NCI-H2227 treated with DMSO at 0.1 percent for 48 hours (cell line): ENCODE measurements around the gene ZC2HC1C.
"Not testable (repeated sequence)": the region's sequence is repeated elsewhere in the genome, so short reads cannot be mapped to it uniquely, and the experiment has no call there.

Experiments
- DNase-seq: peaks from one replicate; lab custom pipeline; 2025; lab: John Stamatoyannopoulos, UW

ZC2HC1C gene

DNA sequence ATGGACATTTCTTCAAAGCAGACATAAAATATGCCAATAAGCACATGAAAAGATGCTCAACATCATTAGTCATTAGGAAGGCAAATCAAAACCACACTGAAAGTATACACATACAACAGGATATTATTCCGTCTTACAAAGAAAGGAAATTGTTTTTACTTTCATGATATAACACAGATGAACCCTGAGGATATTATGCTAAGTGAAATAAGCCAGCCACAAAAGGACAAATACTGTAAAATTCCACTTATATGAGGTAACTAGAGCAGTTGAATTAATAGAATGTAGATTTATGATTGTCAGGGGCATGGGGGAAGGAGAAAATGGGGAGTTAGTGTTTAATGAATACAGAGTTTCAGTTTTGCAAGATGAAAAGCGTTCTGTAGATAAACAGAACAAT, 9.8 kb upstream of the ZC2HC1C start:
- no peak for DNase-seq

DNA sequence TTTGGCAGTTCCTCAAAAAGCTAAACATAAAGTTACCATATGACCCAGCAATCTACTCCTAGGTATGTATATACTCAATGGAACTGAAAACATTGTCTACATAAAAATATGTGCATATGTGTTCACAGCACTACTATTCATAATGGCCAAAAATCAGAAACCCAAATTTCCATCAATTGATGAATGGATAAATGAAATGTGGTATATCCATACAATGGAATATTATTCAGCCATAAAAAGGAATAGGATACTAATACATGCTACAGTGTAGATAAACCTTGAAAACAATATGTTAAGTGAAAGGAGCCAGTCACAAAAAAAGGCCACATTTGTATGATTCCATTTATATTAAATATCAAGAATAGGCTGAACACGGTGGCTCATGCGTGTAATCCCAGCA, 9.0 kb upstream of the ZC2HC1C start:
- no peak for DNase-seq

DNA sequence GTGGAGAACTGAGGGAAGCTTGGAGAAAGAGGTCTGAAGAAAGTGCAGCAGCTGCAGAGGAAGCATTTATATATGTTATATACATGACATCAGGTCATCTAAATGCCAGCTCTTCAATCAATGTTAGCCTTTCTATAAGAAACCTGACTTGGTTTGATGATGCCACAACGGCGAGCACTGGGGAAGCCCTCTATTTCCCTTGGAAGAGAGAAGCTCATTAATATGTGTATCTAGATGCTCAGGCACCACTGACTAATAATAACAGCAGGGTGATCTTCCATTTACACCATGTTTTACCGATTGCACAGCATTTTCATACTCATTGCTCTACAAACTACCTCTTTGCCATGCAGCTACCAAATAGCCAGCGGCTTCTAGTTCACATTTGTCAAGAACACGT, 6.4 kb upstream of the ZC2HC1C start:
- no peak for DNase-seq

DNA sequence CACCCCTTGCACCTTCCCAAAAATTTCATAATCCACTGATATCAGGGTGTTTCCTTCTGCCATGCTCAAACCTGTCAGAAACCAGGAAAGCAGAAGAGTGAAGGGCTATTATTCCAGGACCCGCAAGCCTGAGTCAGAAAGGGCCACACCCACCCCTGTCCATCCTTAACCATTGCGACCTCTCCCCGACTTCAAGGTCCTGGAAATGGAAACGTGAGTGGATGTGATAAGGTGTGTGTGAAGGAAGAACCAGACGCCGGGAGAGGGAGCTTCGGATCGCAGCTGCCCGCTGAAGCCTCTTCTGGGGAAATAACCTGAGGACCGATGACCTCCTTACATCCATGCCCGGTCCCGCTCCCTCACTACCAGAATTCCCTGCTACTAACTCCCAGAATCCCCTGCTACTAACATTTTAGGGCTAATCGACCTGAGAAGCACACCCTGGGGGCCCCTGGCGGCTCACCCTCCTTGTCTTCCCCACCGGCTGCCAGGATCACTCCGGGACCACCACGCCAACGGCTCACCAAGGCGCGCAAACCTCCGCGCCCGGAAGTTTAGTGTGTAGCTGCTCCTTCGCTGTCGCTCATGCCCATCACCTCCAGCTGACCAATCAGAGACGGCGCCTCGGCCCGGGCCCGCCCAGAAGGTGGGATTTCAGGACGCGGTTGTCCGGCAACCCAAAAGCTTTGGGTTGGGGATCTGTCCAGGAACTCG, 5.8 kb upstream of the ZC2HC1C start, which contains the start of gene ACYP1:
Gene ACYP1 (minus strand): TSS at position 534 of the 714 bp plus-strand sequence. CDS start 471 bp downstream, at position 63.
- peak; percentile 93 for DNase-seq

DNA sequence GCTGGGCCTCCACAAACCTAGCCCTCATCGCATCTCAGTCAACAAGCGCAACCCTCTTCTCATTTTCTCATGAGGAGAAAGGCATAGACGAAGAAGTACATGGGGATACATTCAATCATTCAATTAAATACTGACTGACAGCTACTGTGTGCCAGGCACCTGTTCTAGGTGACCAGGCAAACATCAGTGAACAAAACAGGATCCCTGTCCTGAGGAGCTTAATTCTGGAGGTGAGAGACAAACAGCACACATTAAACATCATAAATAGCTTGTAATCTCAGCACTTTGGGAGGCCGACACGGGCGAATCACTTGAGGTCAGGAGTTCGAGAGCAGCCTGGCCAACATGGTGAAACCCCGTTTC, 5.3 kb upstream of the ZC2HC1C start:
- DNase-seq = no peak

DNA sequence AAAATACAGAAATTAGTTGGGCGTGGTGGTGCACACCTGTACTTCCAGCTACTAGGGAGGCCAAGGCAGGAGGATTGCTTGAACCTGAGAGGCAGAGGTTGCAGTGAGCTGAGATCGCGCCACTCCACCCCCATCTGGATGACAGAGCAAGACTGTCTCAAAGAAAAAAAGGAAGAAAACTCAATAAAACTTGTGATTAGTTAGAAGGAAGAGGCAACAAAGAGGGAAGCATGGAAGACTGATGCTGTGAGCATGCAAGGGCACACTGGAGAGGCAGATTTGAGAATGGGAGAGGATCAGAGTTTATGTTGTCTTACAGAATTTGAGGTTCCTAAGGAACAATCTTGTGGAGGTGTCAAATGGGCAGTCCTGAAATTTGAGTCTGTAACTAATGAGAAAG, 2.8 kb upstream of the ZC2HC1C start:
- DNase-seq = no peak

DNA sequence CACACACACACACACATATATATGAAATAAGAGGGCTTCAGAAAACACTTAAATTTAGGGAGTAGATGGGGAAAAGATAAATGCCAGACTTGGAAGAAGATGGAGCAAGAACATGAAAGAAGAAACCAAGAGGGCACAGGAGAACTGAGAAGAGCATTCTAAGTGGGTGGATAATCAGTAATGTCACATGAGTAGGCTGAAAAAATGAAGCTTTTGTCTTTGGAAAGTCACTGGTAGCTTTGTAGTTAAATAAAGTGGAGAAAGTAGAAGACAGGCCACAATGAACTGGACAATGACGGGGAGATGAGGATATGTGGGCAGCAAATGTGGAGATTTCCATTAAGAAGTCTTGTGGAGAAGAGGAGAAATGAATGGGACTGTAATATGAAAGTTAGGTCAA, 2.2 kb upstream of the ZC2HC1C start:
- no peak for DNase-seq

DNA sequence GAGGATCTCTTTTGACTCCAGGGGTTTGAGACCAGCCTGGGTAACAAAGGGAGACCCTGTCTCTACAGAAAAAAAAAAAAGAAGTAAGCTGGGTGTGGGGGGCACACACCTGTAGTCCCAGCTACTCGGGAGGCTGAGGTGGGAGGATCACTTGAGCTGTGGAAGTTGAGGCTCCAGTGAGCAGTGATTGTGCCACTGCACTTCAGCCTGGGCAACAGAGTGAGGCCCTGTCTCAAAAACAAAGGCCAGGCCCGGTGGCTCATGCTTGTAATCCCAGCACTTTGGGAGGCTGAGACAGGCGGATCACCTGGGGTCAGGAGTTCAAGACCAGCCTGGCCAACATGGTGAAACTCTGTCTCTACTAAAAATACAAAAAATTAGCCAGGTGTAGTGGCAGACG, 1.7 kb upstream of the ZC2HC1C start:
- DNase-seq = not testable (repeated sequence)

DNA sequence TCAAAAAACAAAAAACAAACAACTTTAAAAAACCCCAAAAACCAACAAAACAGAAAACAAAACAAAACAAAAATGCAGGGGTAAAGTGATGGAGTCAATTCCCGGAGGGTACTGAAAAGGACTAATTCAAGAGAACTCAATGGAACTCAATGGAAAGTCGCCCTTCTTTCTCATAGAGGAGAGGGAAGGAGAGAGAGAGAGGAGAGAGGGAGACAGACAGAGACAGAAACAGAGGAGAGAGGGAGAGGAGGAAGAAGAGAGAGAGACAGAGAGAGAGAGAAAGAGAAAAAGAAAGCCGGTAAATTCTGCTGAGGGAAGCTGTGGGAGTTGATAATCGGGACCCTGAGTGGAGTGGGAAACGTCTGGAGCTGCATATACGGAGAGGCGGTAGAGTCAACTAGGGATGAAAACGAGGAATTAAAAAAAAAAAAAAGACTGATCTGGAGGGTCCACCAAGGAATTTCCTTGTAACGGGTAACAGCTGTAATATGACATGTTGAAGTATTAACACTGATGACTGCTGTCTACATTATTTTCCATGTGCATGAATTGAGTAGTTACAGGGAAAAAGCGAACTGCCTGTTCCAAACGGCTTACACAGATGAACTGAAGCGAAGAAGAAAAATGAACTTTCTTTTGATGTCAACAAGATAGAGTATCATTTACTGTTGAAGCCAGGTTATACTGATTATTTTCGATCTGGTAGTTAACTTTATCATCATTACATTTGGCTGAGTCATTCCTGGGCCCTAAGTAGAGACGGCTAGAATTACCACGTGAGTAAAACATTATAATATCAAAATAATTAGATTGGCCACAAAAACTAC, 934 bp upstream of the ZC2HC1C start:
- peak; percentile 32 for DNase-seq

DNA sequence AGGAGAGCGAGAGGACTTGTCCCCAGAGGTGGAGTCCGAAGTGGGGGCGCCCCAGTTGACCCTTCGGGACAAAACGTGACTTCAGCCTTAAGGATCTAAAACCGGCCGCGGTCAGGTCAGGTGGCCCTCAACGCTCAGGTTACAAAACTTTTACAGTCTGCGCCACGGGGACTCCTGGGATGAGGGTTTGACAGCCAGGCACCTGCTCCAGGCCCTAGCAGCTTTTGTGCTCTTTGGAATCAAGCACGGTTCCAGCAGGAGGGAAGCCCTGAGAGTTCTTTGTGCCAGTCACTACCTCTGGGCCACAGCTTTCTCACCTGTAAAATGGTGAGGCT, 337 bp downstream of the ZC2HC1C start:
- DNase-seq = no peak

DNA sequence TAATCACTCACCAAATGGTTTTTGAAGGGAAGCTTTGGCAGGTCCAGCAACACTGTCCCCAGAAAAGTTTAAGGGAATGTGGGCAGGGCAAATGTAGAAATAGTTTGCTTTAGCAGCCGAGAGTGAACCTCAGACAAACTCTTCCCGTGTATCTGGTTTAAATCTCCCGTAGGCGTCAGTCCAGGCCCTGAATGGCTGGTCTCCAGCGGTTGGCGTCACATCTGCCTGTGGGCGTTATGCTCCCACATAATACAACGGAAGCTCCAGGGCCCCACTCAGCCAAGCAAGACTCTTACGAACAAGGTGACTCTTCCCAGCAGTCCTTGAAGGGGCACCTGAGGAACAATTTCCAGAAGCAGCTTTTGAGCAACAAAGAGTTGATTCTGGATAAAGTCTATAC, 942 bp downstream of the ZC2HC1C start:
- DNase-seq = no peak

DNA sequence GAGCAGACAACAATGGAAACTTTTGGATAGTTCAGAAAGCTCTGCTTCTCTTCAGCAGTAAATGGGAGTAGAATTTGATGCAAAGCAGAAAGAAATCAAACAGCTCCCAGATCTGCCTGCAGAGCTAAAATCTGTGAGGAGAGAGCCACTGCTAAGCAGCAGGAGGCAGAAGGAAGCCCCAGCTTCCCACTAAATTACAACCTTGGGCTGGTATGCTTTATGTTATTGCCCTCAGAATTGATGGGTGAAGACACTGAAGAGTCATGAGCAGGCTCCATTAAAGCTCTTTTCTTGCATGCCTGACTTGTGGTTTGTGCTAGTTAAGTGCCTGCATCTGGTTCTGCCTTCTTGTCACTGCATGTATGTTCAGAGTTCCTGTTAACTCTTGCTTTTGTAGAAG, 8.4 kb downstream of the ZC2HC1C start:
- DNase-seq = peak; percentile 87

DNA sequence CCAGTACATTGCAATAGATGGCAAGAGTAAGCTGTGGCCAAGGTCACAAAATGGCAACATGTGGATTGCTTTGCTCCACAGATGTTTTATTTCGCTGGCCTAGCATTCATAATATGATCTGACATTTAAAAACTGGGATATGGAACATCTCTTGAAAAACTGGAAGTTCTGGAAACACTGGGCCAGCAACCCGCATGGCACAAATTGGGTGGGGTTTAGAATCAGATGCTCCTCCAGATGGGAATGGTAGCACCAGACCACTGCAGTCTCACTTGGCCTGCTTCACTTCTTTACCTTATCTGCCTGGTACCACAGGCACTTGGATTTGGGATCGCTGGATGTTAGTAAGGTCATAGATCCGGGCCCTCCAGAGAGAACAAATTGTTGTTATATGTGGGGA, 10.1 kb downstream of the ZC2HC1C start:
- no peak for DNase-seq

DNA sequence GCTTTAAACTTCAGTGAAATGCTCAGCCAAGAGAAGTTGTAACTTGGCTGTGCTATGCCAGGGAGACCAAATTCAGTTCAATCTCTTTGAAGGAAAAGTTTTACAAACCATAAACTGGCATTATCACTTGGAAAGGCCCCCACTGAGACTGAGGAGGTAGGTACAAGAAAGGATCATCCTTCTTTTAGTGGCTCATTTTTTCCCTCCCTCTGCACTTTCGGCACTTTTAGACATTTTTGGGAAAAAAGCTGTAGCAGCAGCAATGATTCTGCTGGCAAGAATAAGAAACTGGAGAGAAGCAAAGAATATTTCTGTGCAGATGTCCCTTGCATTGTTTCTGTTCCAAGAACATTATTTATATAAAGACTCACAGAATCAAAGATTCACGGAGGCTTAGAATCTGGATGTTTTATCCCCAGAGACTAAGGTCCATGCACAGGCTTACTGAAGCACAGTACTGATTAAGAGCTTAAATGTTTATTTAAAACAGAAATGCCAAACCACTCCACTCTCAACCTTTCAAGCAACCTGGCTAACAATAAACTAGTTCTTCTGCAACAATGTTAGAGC, 12.3 kb downstream of the ZC2HC1C start:
- no peak for DNase-seq

DNA sequence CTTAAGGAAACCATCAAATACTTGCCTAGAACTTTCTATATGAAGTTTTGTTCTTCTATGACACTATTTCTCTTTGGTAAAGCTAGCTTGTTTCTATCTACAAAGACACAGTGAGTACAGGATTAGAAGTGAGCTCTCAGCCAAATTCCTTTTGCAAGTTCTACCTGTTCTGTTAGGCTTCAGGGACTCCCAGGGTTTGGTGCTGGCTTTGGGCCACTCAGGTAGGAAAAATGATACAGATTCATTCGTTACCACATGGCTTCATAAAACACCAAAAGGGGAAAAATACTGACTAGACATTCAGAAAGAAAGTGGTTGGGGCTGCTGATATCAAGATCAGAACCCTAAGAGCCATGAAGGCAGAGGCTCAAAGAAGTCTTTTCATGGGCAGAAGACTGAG, 13.8 kb downstream of the ZC2HC1C start:
- no peak for DNase-seq

DNA sequence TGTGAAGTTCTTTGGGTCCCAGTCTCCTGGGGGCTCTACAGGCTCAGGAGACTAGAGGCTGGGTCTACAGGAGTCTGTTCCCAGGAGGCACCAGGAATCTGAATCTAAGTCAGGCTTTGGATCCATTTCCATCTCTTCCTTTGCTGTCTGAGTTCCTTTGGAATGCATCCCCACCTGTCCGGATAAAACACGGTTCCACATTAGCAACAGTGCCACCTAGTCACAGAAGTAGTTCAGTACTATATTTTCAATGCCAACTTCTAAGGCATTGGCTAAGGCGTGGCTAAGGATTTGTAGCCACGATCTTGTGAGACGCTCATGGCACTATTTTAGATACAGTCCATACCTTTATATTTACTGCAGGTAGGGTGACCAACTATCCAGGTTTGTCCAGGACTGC, 15.1 kb downstream of the ZC2HC1C start:
- no peak for DNase-seq

DNA sequence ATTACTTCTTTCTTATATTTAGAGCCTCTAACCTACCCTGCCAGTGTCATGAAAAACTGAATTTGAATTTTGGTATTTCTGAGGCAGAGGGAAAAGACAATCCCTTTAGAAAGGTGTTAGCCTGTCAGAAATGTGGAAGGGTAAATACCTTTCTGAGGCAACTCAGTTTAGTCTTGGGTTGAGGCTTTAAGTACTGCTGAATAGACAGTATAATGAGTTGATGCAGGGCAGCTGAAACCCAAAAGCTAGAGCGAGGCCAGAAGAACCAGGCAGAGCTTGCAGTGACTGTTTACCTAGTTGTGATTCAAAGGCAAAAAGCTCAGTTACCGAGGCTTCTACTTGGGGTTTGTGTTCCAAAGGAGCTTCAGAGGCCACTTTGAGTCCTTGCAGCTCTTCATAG, 18.7 kb downstream of the ZC2HC1C start:
- DNase-seq = no peak

DNA sequence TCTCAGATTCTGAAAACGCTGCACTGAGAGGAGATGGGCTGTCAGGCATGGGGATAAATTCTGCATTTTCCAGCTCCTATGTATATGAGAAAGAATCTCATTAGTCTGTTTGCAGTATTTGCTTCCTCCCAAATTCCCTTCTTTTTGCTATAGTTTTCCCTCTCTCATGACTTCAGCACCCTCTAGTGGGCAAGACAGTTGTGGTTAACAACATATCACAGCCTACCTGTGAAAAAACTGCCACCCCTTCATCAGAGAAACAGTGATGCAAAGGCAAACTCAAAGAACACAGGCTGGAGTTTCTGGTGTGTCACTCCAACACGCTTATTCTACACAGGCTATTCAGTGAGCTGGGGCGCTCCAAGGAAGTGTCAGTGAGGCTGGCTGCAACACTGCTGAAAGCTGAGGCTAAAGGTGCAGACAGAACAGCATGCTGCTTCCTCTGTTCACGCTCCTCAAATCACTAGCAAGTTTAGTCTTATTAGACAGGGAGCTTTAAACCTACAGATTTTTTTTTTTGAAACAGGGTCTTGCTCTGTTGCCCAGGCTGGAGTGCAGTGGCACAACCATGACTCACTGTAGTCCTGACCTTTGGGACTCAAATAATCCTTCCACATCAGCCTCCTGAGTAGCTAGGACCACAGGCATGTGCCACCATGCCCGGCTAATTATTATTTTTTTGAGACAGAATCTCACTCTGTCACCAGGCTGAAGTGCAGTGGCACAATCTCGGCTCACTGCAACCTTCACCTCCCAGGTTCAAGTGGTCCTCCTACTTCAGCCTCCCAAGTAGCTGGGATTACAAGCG, 19.3 kb downstream of the ZC2HC1C start:
- DNase-seq = peak; percentile 25

DNA sequence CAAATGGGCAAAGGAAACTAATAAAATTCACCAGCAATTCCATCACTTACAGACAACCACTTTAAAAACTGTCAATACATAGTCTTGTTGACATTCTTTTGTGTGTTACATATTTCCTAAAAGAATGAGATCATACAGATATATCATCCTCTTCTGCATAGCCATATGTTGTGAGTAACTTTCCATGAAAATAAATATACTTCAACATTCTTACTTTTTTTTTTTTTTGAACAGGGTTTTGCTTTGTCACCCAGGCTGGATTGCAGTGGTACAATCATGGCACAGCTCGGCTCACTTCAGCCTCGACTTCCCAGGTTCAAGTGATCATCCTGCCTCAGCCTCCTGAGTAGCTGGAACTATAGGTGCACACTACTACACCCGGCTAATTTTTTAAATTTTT, 20.9 kb downstream of the ZC2HC1C start:
- no peak for DNase-seq

DNA sequence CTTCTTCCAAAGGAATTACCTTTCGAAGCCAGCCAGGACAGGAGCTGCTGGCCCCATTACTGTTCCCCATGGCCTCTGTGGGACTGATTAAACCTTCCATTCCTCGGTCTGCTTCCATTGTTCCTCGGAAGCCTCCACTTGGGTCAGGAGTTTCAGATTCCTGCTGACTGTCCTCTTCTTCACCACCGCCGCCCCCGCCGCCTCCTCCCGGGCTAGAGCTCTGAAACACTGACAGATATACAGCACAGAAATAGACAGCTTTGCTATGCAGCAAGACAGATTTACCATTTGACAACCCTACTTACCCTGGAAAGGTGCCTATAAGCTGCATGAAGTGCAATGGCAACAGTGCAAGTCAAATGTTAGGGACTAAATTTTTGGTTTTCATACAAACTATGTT, 21.8 kb downstream of the ZC2HC1C start:
- no peak for DNase-seq

DNA sequence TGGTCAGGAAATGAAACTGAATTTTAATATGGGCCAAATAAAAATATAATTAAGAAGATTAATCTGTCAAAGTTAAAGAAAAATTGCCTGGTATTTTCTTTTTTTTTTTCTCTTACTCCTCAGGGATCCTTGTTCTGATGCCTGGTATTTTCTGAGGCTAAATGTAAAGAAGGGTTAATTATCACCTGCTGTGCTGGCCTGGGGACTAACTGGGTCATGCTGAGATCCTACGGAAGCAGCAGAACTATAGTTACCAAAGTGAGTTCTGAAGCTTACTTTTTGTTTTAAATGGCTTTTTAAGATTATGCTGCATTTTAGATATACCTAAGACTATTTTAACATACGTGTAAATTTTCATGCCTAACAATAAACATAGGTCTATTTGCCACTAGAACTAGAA, 23.3 kb downstream of the ZC2HC1C start:
- no peak for DNase-seq

DNA sequence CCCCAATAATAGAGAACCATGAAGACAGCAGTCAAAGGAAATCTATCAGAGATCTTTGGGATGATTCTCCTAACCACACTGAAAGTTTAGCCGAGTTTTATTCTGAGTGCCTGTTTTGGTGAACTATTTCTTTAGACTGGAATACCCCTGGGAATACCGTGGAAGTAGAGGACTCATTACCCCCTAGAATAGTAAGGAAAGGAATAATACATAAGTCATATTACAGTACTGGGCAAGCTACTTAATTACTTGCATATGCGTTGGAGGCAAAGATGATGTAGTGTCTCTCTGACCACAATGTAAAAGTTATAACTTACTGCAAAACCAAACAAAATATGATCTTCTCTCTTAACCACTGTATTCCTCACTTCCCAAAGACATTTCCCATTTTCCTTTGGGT, 25.5 kb downstream of the ZC2HC1C start:
- no peak for DNase-seq

DNA sequence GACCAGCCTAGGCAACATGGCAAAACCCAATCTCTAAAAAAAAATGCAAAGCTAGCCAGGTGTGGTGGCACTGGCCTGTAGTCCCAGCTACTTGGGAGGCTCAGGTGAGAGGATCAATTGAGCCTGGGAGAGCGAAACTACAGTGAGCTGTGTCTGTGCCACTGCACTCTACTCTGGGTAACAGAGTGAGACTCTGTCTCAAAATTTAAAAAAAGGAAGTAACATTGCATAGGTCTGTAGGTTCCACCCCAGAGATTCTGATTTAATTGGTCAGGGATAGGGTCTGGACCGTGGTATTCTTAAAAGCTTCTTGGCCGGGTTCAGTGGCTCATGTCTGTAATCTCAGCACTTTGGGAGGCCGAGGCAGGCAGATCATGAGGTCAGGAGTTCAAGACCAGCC, 26.2 kb downstream of the ZC2HC1C start:
- no peak for DNase-seq
